LoVo (cell line): ENCODE measurements around the gene ZNF750.

ENCODE experiments used
- DNase-seq: peaks from one replicate; pipeline ENCODE4 v3.0.0-alpha.2; 2016; ENCODE audit warnings: low spot score

Gene ZNF750

DNA sequence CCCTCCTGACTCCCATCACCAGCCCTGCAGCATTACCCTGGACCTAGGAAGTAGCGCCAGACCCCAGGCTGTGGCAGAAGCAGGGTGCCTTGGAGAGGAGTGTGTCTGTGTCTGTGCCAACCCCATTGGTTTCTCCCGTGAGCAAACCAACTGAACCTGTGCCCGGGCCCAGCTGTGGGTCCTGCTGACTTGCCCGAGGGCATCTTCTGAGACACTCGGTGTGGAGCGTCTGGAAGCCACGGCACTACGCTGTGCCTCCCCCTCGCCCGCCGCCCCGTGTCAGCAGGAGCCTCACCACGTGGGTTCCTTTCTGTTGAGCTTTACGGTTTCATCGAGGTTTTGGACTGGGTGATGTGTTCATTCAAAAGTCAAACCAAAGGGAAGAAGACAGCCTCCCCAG lies 27.8 kb downstream of the ZNF750 start:
- no peak for DNase-seq

DNA sequence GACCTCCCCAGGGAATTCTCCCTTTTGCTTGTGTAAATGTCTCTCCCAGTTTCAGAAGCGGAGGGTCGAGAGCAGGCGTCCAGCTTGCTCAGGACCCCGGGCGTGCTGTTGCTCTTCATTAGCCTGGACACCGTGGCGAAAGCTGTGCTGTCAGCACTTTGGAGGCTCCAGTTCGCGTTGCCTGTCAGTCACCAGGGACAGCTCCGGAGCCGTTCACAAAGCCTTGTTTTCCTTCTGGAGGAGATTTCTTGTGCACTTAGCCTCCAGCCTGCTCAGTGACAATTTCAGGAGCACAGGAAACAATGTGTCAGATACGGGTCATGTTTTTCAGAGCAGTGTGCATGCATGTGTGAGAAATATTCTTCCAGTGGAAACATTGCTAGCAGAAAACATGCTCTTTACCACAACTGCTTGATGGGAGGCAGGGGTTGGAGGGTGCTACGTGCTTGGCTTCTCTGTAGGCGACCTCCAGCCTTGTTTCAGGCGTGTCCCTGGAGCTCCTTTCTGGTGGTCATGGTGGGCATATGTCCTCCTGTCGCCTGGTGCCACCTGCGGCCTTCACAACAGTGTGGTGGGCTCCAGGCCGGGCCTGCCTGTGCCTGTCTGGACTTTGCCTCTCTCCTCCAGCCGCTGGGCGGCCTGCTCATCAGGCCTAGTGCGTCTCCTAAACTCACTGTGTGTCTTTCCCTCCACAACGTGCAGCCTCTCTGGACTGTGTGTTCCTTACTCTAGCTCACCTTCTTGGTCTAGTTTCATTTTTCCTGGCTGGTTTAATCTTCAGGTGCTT lies 29.0 kb downstream of the ZNF750 start:
- DNase-seq = no peak

DNA sequence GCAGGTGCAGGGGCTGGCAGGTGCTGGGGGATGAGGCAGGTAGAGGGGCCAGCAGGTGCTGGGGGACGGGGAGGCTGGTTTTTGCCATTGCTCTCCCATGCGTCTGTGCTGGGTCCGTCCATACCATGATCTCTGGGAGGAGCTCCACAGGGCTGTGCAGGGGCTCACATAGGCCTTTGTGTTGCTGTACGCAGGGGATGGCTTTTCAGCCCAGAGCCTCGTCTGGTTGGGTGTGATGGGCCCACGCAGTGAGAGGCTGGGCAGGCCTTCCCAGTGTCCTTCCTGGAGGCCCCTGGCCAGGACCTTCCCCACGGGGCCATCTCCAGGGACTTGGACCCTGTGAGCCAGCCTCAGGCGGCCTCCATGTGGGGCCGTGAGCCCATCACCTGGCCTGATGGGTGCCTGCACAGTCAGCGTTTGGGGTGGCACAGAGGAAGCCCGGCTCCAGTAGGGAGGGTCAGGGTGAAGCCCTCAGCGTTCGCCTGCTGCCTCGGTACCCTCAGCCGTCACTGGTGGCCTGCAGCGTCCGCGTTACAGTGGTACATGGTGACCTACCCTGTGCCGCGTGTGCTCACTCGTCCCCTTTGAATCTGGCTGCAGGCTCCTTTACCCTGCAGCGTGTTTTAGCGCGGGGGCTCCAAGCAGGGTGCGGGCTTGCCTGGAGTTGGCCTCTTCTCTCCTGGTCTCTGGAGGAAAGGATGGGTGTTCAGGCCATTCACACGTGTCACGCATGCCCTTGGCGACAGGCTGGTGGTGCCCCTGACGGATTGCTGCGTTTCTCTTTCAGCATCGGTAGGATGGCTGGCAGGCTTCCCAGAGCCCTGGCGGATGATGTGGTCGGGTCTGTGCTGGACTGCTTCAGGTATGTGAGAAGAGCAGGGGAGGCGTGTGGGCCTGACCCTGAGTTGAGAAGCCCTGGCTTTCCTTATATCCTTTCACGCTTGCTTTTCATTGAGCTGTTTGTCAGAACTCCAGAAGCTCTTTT lies 30.6 kb downstream of the ZNF750 start:
- DNase-seq = no peak

DNA sequence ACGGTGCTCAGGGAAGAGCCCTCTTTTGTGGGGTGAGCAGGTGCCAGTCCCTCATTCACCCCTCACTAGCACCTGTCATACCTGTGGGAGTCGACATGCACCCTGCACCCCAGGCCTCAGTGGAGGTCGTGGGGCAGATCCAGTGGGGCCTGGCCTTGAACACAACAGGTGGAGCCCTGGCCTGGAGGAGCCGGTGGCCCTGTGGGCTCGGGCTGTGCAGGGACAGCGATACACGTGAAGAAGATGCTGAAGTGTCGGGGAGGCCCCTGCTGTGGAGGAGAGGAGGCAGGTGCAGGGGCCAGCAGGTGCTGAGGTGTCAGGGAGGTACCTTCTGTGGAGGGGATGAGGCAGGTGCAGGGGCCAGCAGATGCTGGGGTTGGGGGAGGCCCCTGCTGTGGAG lies 31.8 kb downstream of the ZNF750 start:
- DNase-seq = no peak

DNA sequence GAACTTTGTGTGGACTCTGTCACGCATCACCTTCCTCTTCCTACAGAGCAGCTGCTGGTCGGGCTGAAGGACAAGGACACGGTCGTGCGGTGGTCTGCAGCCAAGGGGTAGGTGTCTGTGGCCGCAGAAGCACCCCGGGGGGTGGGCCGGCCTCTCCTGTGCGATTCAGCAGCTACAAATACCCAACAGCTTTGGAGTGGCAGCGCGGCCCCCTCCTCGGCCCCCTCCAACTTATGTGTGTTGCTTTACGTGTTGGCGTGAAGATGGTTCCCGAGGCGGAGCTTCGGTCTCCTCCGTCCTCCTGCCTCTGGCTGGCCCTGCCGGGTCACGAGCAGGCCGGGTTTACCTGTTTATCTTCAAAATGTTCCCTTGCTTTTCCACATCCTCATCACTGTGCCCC lies 32.3 kb downstream of the ZNF750 start:
- DNase-seq = no peak

DNA sequence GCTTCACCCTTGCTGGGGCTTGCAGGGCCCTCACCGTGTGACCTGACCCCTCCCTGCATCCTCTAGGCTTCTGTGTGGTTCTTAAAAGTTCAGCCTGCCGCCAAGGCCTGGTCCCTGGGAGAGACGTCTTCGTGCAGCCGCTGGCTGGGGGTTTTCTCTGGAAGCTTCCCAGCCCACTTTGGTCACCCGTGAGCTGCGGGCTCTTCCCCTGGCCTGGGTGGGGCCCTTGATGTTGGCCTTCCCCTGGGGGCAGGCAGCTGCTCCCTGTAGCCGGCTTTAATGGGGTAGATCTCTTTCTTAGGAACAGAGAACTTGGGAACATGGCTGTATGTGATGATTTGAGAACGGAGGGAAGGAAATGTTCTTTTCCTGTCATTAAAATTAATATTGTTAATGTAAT lies 32.7 kb downstream of the ZNF750 start:
- DNase-seq = no peak

DNA sequence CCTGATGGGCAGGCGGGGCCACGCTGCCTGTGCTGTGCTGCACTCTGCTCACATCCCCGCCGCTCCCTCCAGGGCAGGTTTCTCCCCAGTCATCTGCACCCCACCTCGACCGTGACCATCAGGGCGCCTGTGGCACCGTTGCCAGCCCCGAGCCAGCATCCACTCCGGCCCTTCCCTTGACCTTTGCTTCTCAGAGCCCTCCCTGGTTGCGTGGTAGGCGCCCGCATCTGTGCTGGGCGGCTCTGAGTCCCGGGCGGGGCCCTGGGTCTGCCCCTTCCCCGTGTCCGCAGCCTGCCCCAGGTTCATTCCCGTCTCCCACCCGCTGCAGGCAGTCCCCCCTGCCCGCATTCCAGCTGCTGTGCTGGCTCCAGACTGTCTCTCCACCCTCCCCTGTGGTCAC lies 33.2 kb downstream of the ZNF750 start:
- no peak for DNase-seq

DNA sequence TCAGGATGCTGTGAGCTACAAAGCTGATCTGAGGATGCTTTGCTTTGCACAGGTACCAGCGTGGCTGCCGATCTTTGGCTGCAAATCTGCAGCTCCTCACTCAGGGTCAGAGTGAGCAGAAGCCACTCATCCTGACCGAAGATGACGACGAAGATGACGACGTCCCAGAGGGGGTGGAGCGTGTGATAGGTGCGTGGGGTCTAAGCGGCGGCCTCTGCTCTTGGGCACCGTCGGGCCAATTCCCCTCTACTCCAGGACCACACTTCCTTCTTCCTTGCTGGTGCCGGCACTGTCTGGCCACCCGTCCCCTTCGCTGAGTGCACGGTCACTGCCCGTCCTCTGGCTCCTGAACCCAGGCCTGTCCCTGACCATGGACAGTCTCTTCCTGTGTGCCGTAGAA lies 34.0 kb downstream of the ZNF750 start:
- DNase-seq = no peak

DNA sequence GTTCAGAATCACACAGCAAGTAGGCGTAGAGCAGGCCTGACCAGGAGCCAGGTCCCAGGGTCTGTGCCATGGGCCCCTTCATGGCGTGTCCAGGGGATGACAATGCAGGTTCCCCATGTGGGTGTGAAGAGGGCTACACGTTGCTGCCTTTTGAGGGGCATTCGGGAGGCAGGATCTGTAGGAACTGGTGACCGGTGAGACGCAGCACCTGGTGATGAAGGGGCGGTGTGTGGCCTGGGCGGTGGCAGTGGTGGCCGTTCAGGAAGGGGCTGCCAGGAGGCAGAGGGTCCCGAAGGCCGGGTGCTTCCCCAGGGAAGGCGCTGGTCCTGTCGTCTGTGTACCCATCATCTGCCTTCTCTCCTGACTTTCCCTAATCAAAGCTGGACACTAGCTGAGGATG lies 34.6 kb downstream of the ZNF750 start:
- DNase-seq = no peak

DNA sequence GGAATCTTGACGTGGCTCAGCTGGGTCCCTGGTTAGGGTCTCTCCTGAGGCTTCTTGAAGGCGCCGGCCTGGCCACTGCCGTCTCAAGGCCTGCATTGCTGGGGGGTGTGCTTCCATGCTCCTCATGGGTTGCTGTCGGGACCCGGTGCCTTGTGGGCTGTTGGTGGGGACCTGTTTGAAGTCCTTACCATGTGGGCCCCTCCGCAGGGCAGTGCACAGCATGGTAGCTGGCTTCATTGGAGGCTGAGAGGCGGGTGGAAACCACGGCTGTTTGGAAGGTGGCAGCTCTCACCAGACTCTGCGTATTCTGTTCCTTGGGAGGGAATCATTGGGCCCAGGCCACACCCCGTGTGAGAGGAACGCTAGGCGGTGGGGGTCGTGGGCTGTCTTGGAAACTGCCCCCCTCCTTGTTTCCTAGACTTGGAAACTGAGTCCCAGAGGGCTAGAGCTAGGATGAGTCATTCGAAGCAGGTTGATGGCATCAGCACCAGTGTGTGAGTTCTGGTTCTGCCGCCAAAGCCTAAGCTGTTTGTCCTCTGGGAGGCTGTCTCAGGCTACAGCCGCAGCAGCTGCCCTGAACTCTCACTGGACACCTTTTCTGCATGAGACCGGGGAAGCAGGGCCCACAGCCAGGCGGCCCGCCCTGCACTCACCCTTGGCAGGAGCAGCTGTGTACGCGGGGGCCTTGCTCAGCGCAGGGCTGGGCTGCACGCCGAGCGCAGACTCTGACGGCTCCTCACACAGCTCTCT lies 35.2 kb downstream of the ZNF750 start:
- no peak for DNase-seq

DNA sequence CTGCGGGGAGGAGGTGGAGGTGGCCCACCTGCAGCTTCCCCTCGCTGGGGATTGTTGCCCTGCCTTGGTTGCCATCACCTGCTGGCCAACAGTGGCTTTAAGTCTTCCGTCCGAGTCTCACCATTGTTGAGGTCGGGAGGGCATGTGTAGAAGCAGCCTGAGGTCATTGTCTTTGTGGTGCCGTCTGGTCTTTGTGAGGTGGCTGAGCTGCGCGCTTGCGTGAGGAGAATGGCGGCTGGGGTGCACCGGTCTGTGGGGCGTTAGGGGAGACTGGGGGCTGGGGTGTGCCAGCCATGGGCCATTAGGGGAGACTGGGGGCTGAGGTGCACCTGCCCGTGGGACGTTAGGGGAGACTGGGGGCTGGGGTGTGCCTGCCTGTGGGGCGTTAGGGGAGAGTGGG lies 36.2 kb downstream of the ZNF750 start:
- DNase-seq = no peak

DNA sequence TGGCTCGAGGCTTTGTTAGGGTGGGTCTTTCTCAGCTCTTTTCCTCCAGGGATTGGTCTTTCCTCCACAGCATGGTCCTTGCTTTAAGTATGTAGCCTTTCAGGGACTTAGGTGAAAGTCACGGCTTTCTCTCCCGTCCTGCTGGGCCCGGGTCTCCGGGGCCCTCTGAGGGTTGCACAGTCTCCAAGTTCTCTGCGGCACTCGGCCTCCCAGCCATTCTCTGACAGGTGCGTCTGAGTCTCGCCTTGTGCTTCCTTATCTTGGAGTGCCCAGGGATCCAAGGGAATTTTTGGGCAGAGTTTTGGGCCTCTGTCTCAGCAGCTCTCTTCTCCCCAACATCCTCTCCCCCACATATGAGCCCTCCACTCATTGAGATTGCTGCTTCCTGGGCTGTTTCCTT lies 36.6 kb downstream of the ZNF750 start:
- no peak for DNase-seq

DNA sequence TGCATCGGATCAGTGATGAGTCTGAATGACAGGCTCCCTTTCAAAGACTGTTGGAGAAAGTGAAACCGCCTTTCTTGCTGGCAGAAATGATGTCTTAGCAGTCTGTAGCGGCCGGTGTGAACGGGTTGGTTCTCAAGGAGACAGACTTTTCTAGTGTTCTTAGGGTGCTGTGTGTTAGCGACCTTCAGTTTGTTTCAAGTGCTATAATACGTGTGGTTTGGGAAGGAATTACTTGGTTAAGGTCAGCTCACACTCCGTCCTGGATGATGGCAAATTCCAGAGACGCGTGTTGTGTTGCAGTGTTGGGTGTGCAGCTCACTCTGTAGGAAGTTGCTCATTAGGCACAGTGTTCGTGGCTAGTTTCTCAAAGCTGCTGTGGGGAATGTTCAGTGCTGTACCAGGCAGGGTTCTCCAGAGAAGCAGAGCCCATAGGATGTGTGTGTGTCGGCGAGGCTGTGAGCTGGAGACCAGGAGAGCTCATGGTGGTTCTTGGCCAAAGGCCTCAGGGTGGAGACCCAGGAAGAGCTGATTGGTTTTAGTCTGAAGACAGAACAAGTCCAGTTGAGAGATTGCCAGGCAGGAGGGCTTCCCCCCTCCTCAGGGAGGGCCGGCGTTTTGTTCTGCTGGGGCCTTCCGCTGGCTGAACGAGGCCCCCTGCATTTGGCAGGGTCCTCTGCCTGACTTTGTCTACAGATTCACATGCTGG lies 37.6 kb downstream of the ZNF750 start:
- DNase-seq = no peak

DNA sequence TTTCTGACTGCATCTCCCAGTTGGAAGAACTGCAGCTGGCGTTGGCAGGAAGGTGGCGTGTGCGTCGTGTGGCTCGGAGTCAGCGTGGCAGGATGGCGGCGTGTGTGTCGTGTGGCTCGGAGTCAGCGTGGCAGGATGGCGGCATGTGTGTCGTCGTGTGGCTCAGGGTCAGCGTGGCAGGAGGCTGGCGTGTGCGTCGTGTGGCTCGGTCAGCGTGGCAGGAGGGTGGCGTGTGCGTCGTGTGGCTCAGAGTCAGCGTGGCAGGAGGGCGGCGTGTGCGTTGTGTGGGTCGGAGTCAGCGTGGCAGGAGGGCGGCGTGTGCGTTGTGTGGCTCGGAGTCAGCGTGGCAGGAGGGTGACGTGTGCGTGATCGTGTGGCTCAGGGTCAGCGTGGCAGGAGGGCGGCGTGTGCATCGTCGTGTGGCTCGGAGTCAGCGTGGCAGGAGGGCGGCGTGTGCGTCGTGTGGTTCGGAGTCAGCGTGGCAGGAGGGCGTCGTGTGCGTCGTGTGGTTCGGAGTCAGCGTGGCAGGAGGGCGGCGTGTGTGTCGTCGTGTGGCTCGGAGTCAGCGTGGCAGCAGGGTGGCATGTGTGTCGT lies 38.3 kb downstream of the ZNF750 start:
- no peak for DNase-seq

DNA sequence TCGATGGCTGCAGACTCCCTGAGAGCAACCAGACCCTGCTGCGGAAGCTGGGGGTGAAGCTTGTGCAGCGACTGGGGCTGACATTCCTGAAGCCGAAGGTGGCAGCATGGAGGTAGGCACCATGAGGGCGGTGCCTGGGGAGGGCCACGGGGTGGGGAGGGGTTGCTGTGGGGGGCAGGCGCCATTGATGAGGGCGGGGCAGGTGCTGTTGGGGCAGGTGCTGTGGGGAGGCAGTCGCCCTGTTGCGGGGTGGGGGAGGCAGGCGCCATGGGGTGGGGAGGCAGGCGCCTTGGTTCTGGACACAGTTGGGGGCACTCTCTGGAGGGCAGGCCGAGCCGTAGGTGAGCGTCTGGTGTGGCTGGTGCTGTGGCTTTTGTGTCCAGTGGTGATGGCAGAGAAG lies 38.9 kb downstream of the ZNF750 start:
- no peak for DNase-seq

DNA sequence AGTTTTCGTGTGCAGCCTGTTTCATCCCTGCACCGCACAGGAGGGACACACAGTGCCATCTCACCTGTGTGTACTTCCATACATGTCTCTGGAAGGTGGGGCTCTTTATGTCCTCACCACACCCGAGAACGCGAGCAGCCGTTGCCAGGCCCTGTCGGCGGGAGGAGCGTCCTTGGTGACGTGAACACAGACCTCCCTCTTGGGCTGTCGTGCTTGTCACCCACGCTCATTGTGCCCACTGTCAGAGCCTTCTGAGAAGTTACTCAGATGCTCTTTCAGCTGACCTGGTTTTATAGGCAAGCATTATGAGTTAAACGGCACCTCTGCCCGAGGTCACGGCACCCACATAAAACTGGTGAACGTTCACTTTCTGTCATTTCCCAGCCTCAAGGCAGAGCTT lies 40.2 kb downstream of the ZNF750 start:
- no peak for DNase-seq

DNA sequence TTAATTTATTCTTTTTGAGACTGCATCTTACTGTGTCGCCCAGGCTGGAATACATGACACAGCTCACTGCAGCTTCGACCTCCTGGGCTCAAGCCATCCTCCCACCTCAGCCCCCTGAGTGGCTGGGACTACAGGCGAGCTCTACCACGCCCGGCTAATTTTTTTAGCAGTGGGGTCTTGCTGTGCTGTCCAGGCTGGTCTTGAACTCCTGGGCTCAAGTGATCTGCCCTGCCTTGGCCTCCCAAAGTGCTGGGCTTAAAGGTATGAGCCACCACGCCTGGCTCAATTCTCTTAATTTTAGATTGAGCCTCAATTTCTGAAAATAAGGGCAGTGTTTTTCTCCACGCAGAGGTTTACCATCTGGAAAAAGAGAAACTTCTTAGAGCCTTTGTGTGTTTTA lies 41.1 kb downstream of the ZNF750 start:
- DNase-seq = no peak

DNA sequence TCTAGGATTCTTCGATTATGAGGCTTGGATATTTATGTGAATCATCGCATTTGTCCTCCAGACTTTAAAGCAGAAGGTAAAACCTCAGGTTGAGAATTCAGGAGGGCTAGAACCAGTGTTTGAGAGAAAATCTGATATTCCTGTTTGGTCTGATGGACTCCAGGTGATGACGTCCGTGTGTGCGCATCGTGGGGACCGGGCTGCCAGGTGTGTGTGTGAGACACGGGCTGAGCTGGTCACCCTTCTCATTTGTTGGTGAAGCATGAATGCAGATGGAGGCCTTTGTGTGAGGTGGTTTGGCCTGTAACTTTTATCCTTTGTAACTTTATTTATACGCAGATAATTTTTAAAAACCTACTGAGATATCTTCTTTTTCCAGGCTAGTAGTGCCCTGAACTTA lies 42.8 kb downstream of the ZNF750 start:
- no peak for DNase-seq

DNA sequence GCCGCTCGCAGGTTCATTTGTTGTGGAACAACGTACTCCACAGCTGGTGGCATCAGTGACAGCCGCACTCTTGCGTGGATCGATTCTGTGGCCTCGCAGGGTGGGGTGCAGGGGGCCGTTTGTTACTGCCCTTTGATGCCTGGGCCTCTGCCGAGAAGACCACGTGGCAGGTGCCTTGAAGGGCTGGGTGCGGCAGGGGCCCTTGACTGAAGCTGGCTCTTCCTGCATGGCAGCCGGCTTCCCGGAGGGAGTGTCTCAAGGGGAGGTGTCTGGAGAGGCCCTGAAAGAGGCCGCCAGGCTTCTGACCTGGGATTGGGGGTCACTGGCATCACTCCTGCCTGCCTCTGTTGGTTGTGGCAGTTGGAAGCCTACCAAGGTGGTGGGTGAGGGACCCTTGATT lies 44.2 kb downstream of the ZNF750 start:
- DNase-seq = no peak

DNA sequence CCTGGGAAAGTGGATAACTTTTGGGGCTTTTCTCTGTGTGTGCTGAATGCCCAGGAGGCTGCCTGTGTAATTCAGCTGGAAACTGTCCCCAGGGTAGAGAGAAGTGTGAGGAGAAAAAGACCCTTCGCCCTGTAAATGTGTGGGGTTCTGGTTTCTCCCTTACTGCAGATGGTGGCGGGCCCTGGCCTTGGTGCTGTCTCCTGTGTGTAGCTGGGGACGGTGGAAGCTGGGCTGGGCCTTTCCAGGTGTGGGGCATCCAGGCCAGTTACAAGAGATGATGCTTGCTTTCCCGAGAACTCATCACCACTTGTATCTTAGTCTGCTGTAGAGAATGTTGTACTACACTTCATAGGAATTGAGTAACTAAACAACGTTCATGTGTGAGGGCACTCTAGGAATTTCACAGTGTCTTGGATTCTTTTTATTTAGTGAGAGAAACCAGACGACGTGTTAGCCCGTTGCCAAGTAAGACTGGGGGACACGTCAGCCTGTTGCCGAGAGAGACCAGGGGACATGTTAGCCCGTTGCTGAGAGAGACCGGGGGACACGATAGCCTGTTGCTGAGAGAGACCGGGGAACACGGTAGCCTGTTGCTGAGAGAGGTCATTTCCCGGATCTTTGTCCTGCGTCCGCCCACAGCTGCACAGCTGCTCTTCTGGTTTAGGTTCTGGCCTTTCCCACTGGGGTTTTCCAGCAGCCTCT lies 44.9 kb downstream of the ZNF750 start:
- DNase-seq = no peak
